ENCODE data around the gene EPGN. TPM values are rescaled to one million over a fixed set of nuclear protein-coding genes. Genes with fewer than 3 reads are reported as not detected.
A peak's percentile ranks its signal among the peaks of the same experiment; 100 is the strongest.

The EPGN gene
- total and polyA plus RNA-seq, 7 experiments from 2014 or later, result 0.29 to 1.1 (median 0.42) TPM; not detected in 2

DNA sequence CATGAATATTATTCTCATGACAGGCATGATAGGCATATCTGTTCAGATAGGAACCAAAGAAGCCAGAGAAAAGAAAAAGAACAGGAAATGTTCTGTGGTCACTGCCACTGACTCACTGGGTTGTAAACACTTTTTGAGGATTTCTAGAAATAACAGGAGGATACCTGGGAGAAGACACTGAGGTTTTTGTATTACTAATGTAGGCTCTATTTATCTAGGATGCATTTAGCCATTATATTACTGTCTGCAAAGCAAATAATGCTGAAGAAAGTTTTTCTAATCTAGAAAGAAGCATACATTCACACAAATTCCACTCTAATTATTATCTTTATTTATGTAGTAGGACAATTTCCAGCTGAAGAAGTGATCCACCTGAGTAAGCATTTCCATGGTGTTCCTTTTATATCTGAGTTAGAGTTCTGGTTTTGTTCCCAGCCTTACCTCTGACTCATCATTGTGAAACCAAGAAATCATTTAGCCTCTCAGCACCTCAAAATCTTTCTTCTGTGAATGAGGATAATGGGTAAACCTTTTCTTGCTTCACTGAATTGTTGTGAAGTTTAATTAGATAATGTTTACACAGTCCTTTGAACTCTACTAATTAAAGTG is 40.2 kb upstream of the EPGN start:
- Mint-ChIP-seq H3K27ac (peak overlapping the region in 2 of 9 donors; percentile 7 to 11), H3K4me1 (peaks cover 0 to 10% (median 4%) of the 10 kb centered on the region in 7 donors), H3K9me3 (no peaks in the 10 kb centered on the region), H3K27me3 (no peaks in the 10 kb centered on the region), H3K4me3 (no peak overlapping the region), H3K36me3 (peaks cover 0 to 4% (median 0%) of the 10 kb centered on the region in 5 donors)
- no peaks in the 10 kb centered on the region for H3K36me3 ChIP-seq (ENCODE audit: control insufficient read depth in 2 of 3, insufficient read depth in 3 of 3, low read length in 3 of 3)
- no peak overlapping the region for H3K4me3 ChIP-seq (ENCODE audit: low read length)
- DNase-seq (no peak), ATAC-seq (no peak)
- ChIA-PET CTCF (no interaction called here), POLR2A (no interaction called here)
- H3K9me3 ChIP-seq (ENCODE audit: control insufficient read depth in 2 of 3, low read length in 3 of 3), result no peaks in the 10 kb centered on the region
- H3K27me3 ChIP-seq (ENCODE audit: control insufficient read depth in 2 of 2, insufficient read depth in 2 of 2, low read length in 2 of 2), result no peaks in the 10 kb centered on the region
- H3K4me1 ChIP-seq (ENCODE audit: control insufficient read depth in 2 of 2, insufficient read depth in 2 of 2, low read length in 2 of 2), result no peaks in the 10 kb centered on the region
- intact Hi-C loops (cut with micrococcal nuclease), result no loop called here
- H3K27ac ChIP-seq (ENCODE audit: low read depth, low read length), result no peak overlapping the region

DNA sequence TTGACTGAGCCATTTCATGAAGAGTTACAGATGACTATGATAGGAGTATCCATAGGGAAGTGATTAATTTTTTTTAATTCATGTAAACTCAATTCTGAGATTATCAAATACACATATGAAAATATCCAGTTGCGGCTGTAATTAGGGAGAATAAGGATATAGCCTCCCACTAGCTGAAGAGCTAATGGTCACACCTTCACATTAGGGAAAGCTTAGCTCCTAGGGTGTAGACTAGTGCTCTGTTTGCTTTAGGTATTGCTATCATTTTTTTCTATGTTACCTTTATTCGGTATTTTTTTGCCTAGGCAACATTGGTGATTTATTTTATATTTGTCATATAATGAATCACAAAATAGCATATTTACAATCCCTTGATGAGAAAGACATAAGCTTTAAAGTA is 39.6 kb upstream of the EPGN start:
- POLR2A ChIA-PET, result no interaction called here

DNA sequence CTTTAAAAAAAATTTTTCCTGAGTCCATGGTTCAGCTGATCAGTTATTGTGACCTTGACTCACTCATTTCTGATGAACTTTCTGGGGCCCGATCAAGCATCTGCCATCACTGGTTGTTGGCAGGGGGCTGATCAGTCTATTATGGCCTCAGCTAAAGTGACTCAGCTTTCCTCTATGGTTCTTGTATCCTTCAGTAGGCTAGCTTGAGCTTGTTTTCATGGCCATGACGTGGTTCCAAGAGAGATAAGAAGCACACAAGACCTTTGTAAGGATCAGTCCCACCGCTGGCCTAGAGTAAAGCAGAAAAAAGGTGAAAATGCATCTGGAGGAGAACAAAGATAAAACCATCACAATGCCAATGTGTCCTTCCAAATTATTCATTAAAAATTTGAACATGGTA is 29.8 kb upstream of the EPGN start:
- POLR2A ChIA-PET, result no interaction called here

More for the DNA sequence above, 39.6 kb upstream of the EPGN start:
- no peaks in the 10 kb centered on the region for H3K27me3 Mint-ChIP-seq
- CTCF ChIA-PET, result no interaction called here
- no peaks in the 10 kb centered on the region for H3K9me3 Mint-ChIP-seq
- no peak overlapping the region for H3K27ac Mint-ChIP-seq
- no peaks in the 10 kb centered on the region for H3K27me3 ChIP-seq (ENCODE audit: control insufficient read depth in 2 of 2, insufficient read depth in 2 of 2, low read length in 2 of 2)
- ATAC-seq (no peak), DNase-seq (no peak)
- no peaks in the 10 kb centered on the region for H3K4me1 ChIP-seq (ENCODE audit: control insufficient read depth in 2 of 2, insufficient read depth in 2 of 2, low read length in 2 of 2)
- H3K36me3 ChIP-seq (ENCODE audit: control insufficient read depth in 2 of 3, insufficient read depth in 3 of 3, low read length in 3 of 3), result no peaks in the 10 kb centered on the region
- H3K9me3 ChIP-seq (ENCODE audit: control insufficient read depth in 2 of 3, low read length in 3 of 3), result no peaks in the 10 kb centered on the region
- H3K36me3 Mint-ChIP-seq, result peaks cover 0 to 4% (median 0%) of the 10 kb centered on the region in 5 donors
- no peak overlapping the region for H3K4me3 ChIP-seq (ENCODE audit: low read length)
- no peak overlapping the region for H3K4me3 Mint-ChIP-seq
- intact Hi-C loops (cut with micrococcal nuclease), result no loop called here
- peaks cover 0 to 10% (median 4%) of the 10 kb centered on the region in 7 donors for H3K4me1 Mint-ChIP-seq
- no peak overlapping the region for H3K27ac ChIP-seq (ENCODE audit: low read depth, low read length)

DNA sequence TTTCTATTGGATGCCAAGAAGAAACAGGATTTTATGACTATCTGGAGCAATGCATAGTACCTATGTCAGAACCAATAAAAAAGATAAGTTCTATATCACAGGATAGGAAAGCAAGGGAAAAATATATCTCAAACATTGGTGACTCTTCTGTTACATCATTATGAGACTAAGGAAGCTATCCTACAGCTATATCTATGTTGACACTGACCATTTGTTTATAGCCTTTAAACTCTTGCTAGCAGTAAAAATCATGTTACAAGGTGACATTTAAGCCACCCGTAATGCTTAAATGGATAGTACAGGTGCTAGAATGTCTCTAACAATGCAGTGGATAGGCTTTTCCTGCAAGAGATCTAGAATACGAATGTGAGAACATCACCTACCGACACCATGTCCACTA is 28.6 kb upstream of the EPGN start:
- Histone ChIP-seq H3K4me3 (ENCODE audit: low read length) (no peak overlapping the region), H3K36me3 (ENCODE audit: control insufficient read depth in 2 of 3, insufficient read depth in 3 of 3, low read length in 3 of 3) (no peaks in the 10 kb centered on the region), H3K27me3 (ENCODE audit: control insufficient read depth in 2 of 2, insufficient read depth in 2 of 2, low read length in 2 of 2) (no peaks in the 10 kb centered on the region), H3K27ac (ENCODE audit: low read depth, low read length) (no peak overlapping the region), H3K4me1 (ENCODE audit: control insufficient read depth in 2 of 2, insufficient read depth in 2 of 2, low read length in 2 of 2) (no peaks in the 10 kb centered on the region), H3K9me3 (ENCODE audit: control insufficient read depth in 2 of 3, low read length in 3 of 3) (no peaks in the 10 kb centered on the region)
- CTCF ChIA-PET, result no interaction called here
- Mint-ChIP-seq H3K27me3 (no peaks in the 10 kb centered on the region), H3K27ac (no peak overlapping the region), H3K9me3 (no peaks in the 10 kb centered on the region), H3K4me3 (no peak overlapping the region), H3K4me1 (no peaks in the 10 kb centered on the region), H3K36me3 (peaks cover 0 to 39% (median 17%) of the 10 kb centered on the region in 5 donors)
- ATAC-seq, result no peak
- POLR2A ChIA-PET, result no interaction called here
- no peak for DNase-seq
- intact Hi-C loops (cut with micrococcal nuclease), result no loop called here

More for the DNA sequence above, 29.8 kb upstream of the EPGN start:
- no peaks in the 10 kb centered on the region for H3K27me3 ChIP-seq (ENCODE audit: control insufficient read depth in 2 of 2, insufficient read depth in 2 of 2, low read length in 2 of 2)
- H3K9me3 Mint-ChIP-seq, result no peaks in the 10 kb centered on the region
- no peak overlapping the region for H3K4me3 ChIP-seq (ENCODE audit: low read length)
- no peaks in the 10 kb centered on the region for H3K36me3 ChIP-seq (ENCODE audit: control insufficient read depth in 2 of 3, insufficient read depth in 3 of 3, low read length in 3 of 3)
- no peaks in the 10 kb centered on the region for H3K4me1 Mint-ChIP-seq
- DNase-seq, result no peak
- no peaks in the 10 kb centered on the region for H3K9me3 ChIP-seq (ENCODE audit: control insufficient read depth in 2 of 3, low read length in 3 of 3)
- no peaks in the 10 kb centered on the region for H3K27me3 Mint-ChIP-seq
- no peak overlapping the region for H3K27ac Mint-ChIP-seq
- no peak for ATAC-seq
- intact Hi-C loops (cut with micrococcal nuclease), result no loop called here
- H3K36me3 Mint-ChIP-seq, result peaks cover 0 to 27% (median 10%) of the 10 kb centered on the region in 5 donors
- CTCF ChIA-PET, result no interaction called here
- no peak overlapping the region for H3K27ac ChIP-seq (ENCODE audit: low read depth, low read length)
- H3K4me3 Mint-ChIP-seq, result no peak overlapping the region
- H3K4me1 ChIP-seq (ENCODE audit: control insufficient read depth in 2 of 2, insufficient read depth in 2 of 2, low read length in 2 of 2), result no peaks in the 10 kb centered on the region

DNA sequence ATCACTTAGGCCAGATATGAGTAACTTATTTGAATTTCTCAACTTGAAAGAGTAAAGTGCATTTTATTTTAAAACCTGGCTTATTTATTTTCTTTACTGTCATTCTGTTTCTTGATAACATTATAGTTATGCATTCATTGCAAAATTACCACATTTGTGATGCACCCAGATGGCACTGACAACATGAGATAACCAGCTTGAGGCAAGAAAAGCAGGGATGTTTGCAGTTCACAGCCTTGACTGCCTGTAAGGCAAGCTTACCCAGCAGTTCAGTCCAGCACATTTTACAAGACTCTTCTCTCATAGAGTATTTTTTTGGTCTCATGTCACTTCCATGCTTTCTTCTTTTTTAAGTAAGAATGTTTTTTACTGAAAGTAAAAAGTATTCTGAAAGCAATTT is 25.3 kb upstream of the EPGN start:
- no peak overlapping the region for H3K27ac ChIP-seq (ENCODE audit: low read depth, low read length)
- intact Hi-C loops (cut with micrococcal nuclease), result no loop called here
- Mint-ChIP-seq H3K27ac (no peak overlapping the region), H3K9me3 (no peaks in the 10 kb centered on the region), H3K4me3 (no peak overlapping the region), H3K36me3 (peaks cover 0 to 37% (median 17%) of the 10 kb centered on the region in 5 donors), H3K4me1 (no peaks in the 10 kb centered on the region), H3K27me3 (no peaks in the 10 kb centered on the region)
- H3K4me1 ChIP-seq (ENCODE audit: control insufficient read depth in 2 of 2, insufficient read depth in 2 of 2, low read length in 2 of 2), result no peaks in the 10 kb centered on the region
- POLR2A ChIA-PET, result no interaction called here
- no peak for ATAC-seq
- H3K36me3 ChIP-seq (ENCODE audit: control insufficient read depth in 2 of 3, insufficient read depth in 3 of 3, low read length in 3 of 3), result no peaks in the 10 kb centered on the region
- no peak overlapping the region for H3K4me3 ChIP-seq (ENCODE audit: low read length)
- CTCF ChIA-PET, result no interaction called here
- no peaks in the 10 kb centered on the region for H3K9me3 ChIP-seq (ENCODE audit: control insufficient read depth in 2 of 3, low read length in 3 of 3)
- no peaks in the 10 kb centered on the region for H3K27me3 ChIP-seq (ENCODE audit: control insufficient read depth in 2 of 2, insufficient read depth in 2 of 2, low read length in 2 of 2)
- DNase-seq, result no peak

DNA sequence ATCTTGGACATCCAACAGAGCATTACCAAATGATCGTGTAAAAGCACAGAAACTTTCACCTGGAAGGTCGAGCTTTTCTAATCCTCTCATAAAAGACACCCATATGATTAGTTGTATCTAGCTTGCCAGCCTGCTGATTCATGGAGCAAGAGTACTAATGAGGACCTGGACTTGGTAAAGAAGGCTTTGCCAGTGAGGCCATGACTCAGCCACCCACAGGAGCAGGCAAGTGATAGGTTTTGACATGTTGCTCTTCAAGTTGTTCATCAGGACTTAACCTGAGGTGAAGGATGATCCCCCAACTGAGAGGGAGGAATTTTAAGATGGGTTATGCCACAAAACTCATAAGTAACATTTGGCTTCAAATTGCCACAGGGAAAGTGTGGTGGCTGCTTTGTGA is 24.7 kb upstream of the EPGN start:
- H3K36me3 Mint-ChIP-seq, result peaks cover 0 to 33% (median 17%) of the 10 kb centered on the region in 5 donors
- no peaks in the 10 kb centered on the region for H3K27me3 Mint-ChIP-seq
- H3K36me3 ChIP-seq (ENCODE audit: control insufficient read depth in 2 of 3, insufficient read depth in 3 of 3, low read length in 3 of 3), result no peaks in the 10 kb centered on the region
- ChIA-PET POLR2A (no interaction called here), CTCF (no interaction called here)
- H3K27me3 ChIP-seq (ENCODE audit: control insufficient read depth in 2 of 2, insufficient read depth in 2 of 2, low read length in 2 of 2), result no peaks in the 10 kb centered on the region
- H3K4me1 Mint-ChIP-seq, result no peaks in the 10 kb centered on the region
- H3K9me3 ChIP-seq (ENCODE audit: control insufficient read depth in 2 of 3, low read length in 3 of 3), result no peaks in the 10 kb centered on the region
- DNase-seq (no peak), ATAC-seq (no peak)
- H3K9me3 Mint-ChIP-seq, result no peaks in the 10 kb centered on the region
- intact Hi-C loops (cut with micrococcal nuclease), result no loop called here
- no peak overlapping the region for H3K4me3 Mint-ChIP-seq
- H3K4me1 ChIP-seq (ENCODE audit: control insufficient read depth in 2 of 2, insufficient read depth in 2 of 2, low read length in 2 of 2), result no peaks in the 10 kb centered on the region
- H3K27ac ChIP-seq (ENCODE audit: low read depth, low read length), result no peak overlapping the region
- no peak overlapping the region for H3K27ac Mint-ChIP-seq
- no peak overlapping the region for H3K4me3 ChIP-seq (ENCODE audit: low read length)

DNA sequence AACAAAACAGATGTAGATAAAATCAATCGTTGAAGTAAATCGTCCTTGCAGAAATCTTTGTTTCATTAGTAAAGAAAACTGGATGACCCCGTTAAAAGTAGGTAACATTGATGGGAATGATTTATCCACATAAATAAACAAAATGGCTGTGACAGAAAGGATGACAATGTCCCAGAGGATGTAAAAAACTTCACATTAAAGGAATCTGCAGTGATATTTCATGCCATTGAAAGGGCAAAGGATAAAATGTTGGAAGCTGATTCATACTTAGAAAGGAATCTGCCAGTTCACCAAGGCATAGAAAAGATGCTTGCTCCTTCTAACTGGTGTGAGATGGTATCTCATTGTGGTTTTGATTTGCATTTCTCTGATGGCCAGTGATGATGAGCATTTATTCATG is 24.2 kb upstream of the EPGN start:
- Mint-ChIP-seq H3K9me3 (no peaks in the 10 kb centered on the region), H3K4me1 (no peaks in the 10 kb centered on the region), H3K4me3 (no peak overlapping the region), H3K27me3 (no peaks in the 10 kb centered on the region), H3K36me3 (peaks cover 0 to 33% (median 17%) of the 10 kb centered on the region in 5 donors), H3K27ac (no peak overlapping the region)
- ChIA-PET CTCF (no interaction called here), POLR2A (no interaction called here)
- no peak for ATAC-seq
- no peak overlapping the region for H3K4me3 ChIP-seq (ENCODE audit: low read length)
- no peak overlapping the region for H3K27ac ChIP-seq (ENCODE audit: low read depth, low read length)
- no peaks in the 10 kb centered on the region for H3K27me3 ChIP-seq (ENCODE audit: control insufficient read depth in 2 of 2, insufficient read depth in 2 of 2, low read length in 2 of 2)
- DNase-seq, result no peak
- no peaks in the 10 kb centered on the region for H3K36me3 ChIP-seq (ENCODE audit: control insufficient read depth in 2 of 3, insufficient read depth in 3 of 3, low read length in 3 of 3)
- H3K4me1 ChIP-seq (ENCODE audit: control insufficient read depth in 2 of 2, insufficient read depth in 2 of 2, low read length in 2 of 2), result no peaks in the 10 kb centered on the region
- intact Hi-C loops (cut with micrococcal nuclease), result no loop called here
- H3K9me3 ChIP-seq (ENCODE audit: control insufficient read depth in 2 of 3, low read length in 3 of 3), result no peaks in the 10 kb centered on the region
